Endothelial cell of umbilical vein (primary cell): ENCODE measurements around the gene TNFAIP8. TPM values are rescaled to one million over a fixed set of nuclear protein-coding genes. Genes with fewer than 3 reads are reported as not detected.

Source experiments
- BruUV-seq: library from RNA; stranded (reverse); fragments of 400-500 nt; replicated peaks from 2 replicates; lab custom pipeline; 2021; lab: Mats Ljungman, UMichigan
- CTCF ChIA-PET: fragments of 300-600, 350-600 bp; sonication (Branson Sonifier 250); formaldehyde crosslinking; loops from one replicate; lab custom pipeline; 2021; ENCODE audit warnings: antibody characterized with exemption, inconsistent platforms; lab: Charles Lee
- POLR2A ChIA-PET: fragments of 300-600, 350-600 bp; sonication (Branson Sonifier 250); formaldehyde crosslinking; loops from one replicate; lab custom pipeline; 2021; ENCODE audit warnings: antibody characterized with exemption, inconsistent platforms; lab: Charles Lee
- DNase-seq: peaks from one replicate; pipeline ENCODE4 v3.0.0-alpha.2; 2011; ENCODE audit warnings: low read depth, low spot score
- FAIRE-seq: peaks from 2 replicates; lab custom pipeline; 2011; peaks lifted over from hg19 to GRCh38; lab: Jason Lieb, UNC
- H2AFZ ChIP-seq: 2 replicates; pipeline ENCODE4 v1.6.0; 2012; ENCODE audit warnings: low read depth, low read length, control low read depth, inconsistent platforms
- H3K27ac ChIP-seq: 2 replicates; pipeline ENCODE4 v1.5.1; 2011; ENCODE audit warnings: low read depth, mild to moderate bottlenecking, control low read depth, low read length, moderate library complexity; ENCODE audit not compliant: insufficient read depth
- H3K27me3 ChIP-seq, 2 experiments: 2 replicates each; pipeline versions ENCODE4 v1.6.0 to v1.6.1; 2011; ENCODE audit warnings: low read length in 2 of 2, mixed read lengths in 1 of 2; ENCODE audit not compliant: control insufficient read depth in 2 of 2, insufficient read depth in 2 of 2
- H3K36me3 ChIP-seq, 2 experiments: 2 replicates in 1 of 2; 3 replicates in 1 of 2; pipeline ENCODE4 v1.5.1; 2011; ENCODE audit warnings: low read length in 2 of 2, mild to moderate bottlenecking in 1 of 2, moderate library complexity in 1 of 2; ENCODE audit not compliant: control insufficient read depth in 2 of 2, insufficient read depth in 2 of 2; ENCODE audit errors: extremely low read depth in 1 of 2
- H3K4me1 ChIP-seq: 3 replicates; pipeline ENCODE4 v1.5.1; 2011; ENCODE audit warnings: mild to moderate bottlenecking, low read length; ENCODE audit not compliant: control insufficient read depth, insufficient read depth; ENCODE audit errors: extremely low read depth
- H3K4me2 ChIP-seq: 2 replicates; pipeline ENCODE4 v1.6.1; 2011; ENCODE audit warnings: low read length, control low read depth, mixed read lengths; ENCODE audit not compliant: insufficient read depth
- H3K4me3 ChIP-seq, 3 experiments: fragments of 200-600 bp in 1 of 3; sonication (generic), shearing (Covaris generic) in 1 of 3; replicated peaks in 1 of 3; 2 replicates each; pipeline ENCODE4 v1.5.1; 2011 to 2016; ENCODE audit warnings: control low read depth in 3 of 3, low read length in 3 of 3, mild to moderate bottlenecking in 2 of 3, inconsistent platforms in 1 of 3, low read depth in 1 of 3, moderate library complexity in 1 of 3; ENCODE audit not compliant: insufficient read depth in 1 of 3
- H3K79me2 ChIP-seq: 2 replicates; pipeline ENCODE4 v1.6.0; 2012; ENCODE audit warnings: low read length, inconsistent platforms; ENCODE audit not compliant: control insufficient read depth, insufficient read depth
- H3K9ac ChIP-seq: replicated peaks from 2 replicates; pipeline ENCODE3; 2011; ENCODE audit warnings: low read length, control low read depth; ENCODE audit not compliant: insufficient read depth; ENCODE audit errors: extremely low read depth
- H3K9me1 ChIP-seq: replicated peaks from 3 replicates; pipeline ENCODE4 v1.6.0; 2011; ENCODE audit warnings: mild to moderate bottlenecking, low read length; ENCODE audit not compliant: control insufficient read depth, insufficient read depth; ENCODE audit errors: extremely low read depth
- H3K9me3 ChIP-seq: replicated peaks from 2 replicates; pipeline ENCODE4 v1.5.1; 2012; ENCODE audit warnings: low read length, inconsistent platforms; ENCODE audit not compliant: control insufficient read depth, insufficient read depth
- H4K20me1 ChIP-seq: replicated peaks from 2 replicates; pipeline ENCODE3; 2011; ENCODE audit warnings: mild to moderate bottlenecking, low read length; ENCODE audit not compliant: control insufficient read depth, insufficient read depth; ENCODE audit errors: extremely low read depth
- CTCF ChIP-seq, 2 donors: IDR thresholded peaks; 1 replicate in 1 of 2; 2 replicates in 1 of 2; pipeline ENCODE4 v1.5.1; 2011; ENCODE audit warnings: low read length in 2 of 2, mild to moderate bottlenecking in 2 of 2, moderate library complexity in 2 of 2, control low read depth in 1 of 2, inconsistent platforms in 1 of 2, low read depth in 1 of 2; ENCODE audit not compliant: insufficient read depth in 1 of 2; ENCODE audit errors: extremely low read depth in 1 of 2
- EZH2 ChIP-seq: IDR thresholded peaks from 2 replicates; pipeline ENCODE4 v1.6.1; 2012; ENCODE audit warnings: borderline replicate concordance, low read depth, mild to moderate bottlenecking, moderate library complexity, low read length, inconsistent platforms; ENCODE audit not compliant: severe bottlenecking
- FOS ChIP-seq: IDR thresholded peaks from 2 replicates; pipeline ENCODE4 v1.6.1; 2011; ENCODE audit warnings: mild to moderate bottlenecking, low read length, moderate library complexity, borderline replicate concordance; ENCODE audit not compliant: insufficient read depth
- GATA2 ChIP-seq: IDR thresholded peaks from 2 replicates; pipeline ENCODE4 v1.7.0; 2011; ENCODE audit warnings: low read depth, mild to moderate bottlenecking, moderate library complexity, mixed read lengths, low read length; ENCODE audit not compliant: insufficient read length, insufficient read depth
- JUN ChIP-seq: IDR thresholded peaks from 2 replicates; pipeline ENCODE4 v1.6.1; 2011; ENCODE audit warnings: borderline replicate concordance, low read depth; ENCODE audit not compliant: insufficient read length, insufficient read depth
- MAX ChIP-seq: IDR thresholded peaks from 2 replicates; pipeline ENCODE4 v1.6.1; 2011; ENCODE audit not compliant: insufficient read depth, insufficient read length
- MYC ChIP-seq: IDR thresholded peaks from one replicate; pipeline ENCODE4 v1.6.1; 2011; ENCODE audit warnings: mild to moderate bottlenecking, low read depth, low read length
- POLR2A ChIP-seq: IDR thresholded peaks from 2 replicates; pipeline ENCODE4 v1.6.1; 2012; ENCODE audit warnings: low read depth, mild to moderate bottlenecking, control low read depth, low read length
- POLR2AphosphoS5 ChIP-seq: IDR thresholded peaks from 2 replicates; pipeline ENCODE4 v1.6.1; 2012; ENCODE audit warnings: low read depth, mild to moderate bottlenecking, control low read depth, low read length, moderate library complexity; ENCODE audit not compliant: insufficient read depth
- dilution Hi-C: fragments of 300-500 bp; cut with MboI; formaldehyde crosslinking; loops from one replicate; pipeline ENCODE4 v1.15.0; 2019; ENCODE audit warnings: low sequenced_read_pairs; ENCODE audit not compliant: extremely low pct_ligation_motif_present
- intact Hi-C: fragments of 100-400 bp; cut with micrococcal nuclease; formaldehyde crosslinking; loops from one replicate; pipeline ENCODE4 v1.10.0; 2022
- polyA plus RNA-seq, 4 experiments: library from polyadenylated mRNA; depleted of rRNA in 3 of 4; stranded (reverse) in 3 of 4; unstranded in 1 of 4; fragments of >200 nt; gene quantifications; 2 replicates each; pipeline versions ENCODE4 v1.2.1 to v1.2.3, GENCODE V29; 2011 to 2012; ENCODE audit warnings: missing spikeins in 1 of 4
- total RNA-seq: library from RNA; stranded (reverse); gene quantifications from 2 replicates; pipeline ENCODE4 v1.2.3, GENCODE V29; 2021

The TNFAIP8 gene
- total and polyA plus RNA-seq, 2 donors (not counting 3 experiments of a cell fraction or from before 2014, with no cell fraction given) = 4.7 to 7.4 TPM

GRCh38 chr5:119322948-119323537, 32.8 kb upstream of the TNFAIP8 start:
- DNase-seq = peak; percentile 29
- Histone ChIP-seq H3K9me1 (no peaks in the 10 kb centered on the region), H3K36me3 (no peaks in the 10 kb centered on the region), H3K9me3 (no peaks in the 10 kb centered on the region), H3K27me3 (no peaks in the 10 kb centered on the region), H2AFZ (peak overlapping the region; percentile 31), H3K4me1 (peaks cover 19% of the 10 kb centered on the region), H3K27ac (peak overlapping the region; percentile 91), H3K4me3 (no peak overlapping the region), H4K20me1 (no peaks in the 10 kb centered on the region), H3K4me2 (peak overlapping the region; percentile 81), H3K9ac (no peak overlapping the region), H3K79me2 (no peaks in the 10 kb centered on the region)
- BruUV-seq = no TSS peak
- ChIA-PET POLR2A (no interaction called here), CTCF (interaction anchor here (1.0 to 2.0 kb wide), 7 partner anchors 12 to 335 kb away, joined by 3 to 14 read pairs (median 6); partner anchors contain the start of gene DTWD2)
- TF ChIP-seq MAX = no peak
- TF ChIP-seq JUN = no peak
- TF ChIP-seq CTCF (IDR thresholded peaks at IDR 0.05; ENCODE audit: extremely low read depth in 1 of 2, insufficient read depth in 1 of 2, low read depth in 1 of 2, low read length in 2 of 2) = no peak
- TF ChIP-seq EZH2 = no peak
- TF ChIP-seq FOS = no peak
- no peak for TF ChIP-seq MYC
- TF ChIP-seq POLR2AphosphoS5 = no peak
- TF ChIP-seq GATA2 = no peak
- TF ChIP-seq POLR2A = no peak
- dilution Hi-C loops (no loop called here), intact Hi-C loops (no loop called here)
- FAIRE-seq = no peak
